Left hindlimb (tissue), 1 donor: ENCODE data around the gene TMEM225B.
"Not testable (repeated sequence)": the region's sequence is repeated elsewhere in the genome, so short reads cannot be mapped to it uniquely, and the experiment has no call there.

Experiments
- DNase-seq: peaks from one replicate; pipeline ENCODE4 v3.0.0-alpha.2; 2018

Gene TMEM225B

DNA sequence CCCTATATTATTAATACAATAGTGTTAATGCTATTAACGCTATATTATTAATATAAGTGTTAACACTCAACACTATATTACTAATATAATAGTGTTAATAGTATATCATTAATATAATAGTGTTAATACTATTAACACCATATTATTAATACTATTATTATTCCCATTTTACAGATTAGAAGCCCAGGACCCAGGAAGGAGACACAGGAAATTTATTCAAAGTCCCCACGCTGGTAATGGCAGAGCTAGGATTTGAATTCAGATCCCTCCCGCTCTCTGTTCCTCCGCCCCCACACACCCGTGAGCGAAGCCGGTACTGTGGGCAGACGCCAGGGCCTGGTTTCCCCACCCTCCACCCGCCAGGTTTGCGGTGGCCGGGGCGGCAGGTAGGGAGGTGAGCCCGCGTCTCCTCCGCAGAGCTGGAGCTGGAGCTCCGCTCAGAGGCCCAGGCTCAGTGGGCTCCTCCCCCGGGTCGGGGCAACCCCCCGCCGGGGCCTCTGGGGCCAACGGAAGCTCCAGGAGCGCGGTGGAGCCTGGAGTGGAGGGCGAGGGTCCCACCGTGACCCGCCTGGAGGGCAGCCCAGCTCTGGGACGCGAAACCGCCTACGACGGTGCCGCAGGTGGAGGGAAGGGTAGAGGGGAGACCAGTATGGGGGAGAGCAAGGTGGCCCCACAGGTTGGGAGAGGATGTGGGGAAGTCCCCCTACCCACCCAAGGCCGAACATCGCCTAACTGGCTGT lies at the start of gene TMEM225B:
TSS of gene TMEM225B (plus strand) at position 506 of the 740 bp plus-strand sequence. CDS start 6,122 bp downstream, outside the sequence.
- DNase-seq: no peak

- DNase-seq: not testable (repeated sequence)
Measured at GRCh38 chr7:99549545-99549944, 48.5 kb upstream of the TMEM225B start.

GRCh38 chr7:99551334-99551733 lies 46.7 kb upstream of the TMEM225B start:
- no peak for DNase-seq

DNA sequence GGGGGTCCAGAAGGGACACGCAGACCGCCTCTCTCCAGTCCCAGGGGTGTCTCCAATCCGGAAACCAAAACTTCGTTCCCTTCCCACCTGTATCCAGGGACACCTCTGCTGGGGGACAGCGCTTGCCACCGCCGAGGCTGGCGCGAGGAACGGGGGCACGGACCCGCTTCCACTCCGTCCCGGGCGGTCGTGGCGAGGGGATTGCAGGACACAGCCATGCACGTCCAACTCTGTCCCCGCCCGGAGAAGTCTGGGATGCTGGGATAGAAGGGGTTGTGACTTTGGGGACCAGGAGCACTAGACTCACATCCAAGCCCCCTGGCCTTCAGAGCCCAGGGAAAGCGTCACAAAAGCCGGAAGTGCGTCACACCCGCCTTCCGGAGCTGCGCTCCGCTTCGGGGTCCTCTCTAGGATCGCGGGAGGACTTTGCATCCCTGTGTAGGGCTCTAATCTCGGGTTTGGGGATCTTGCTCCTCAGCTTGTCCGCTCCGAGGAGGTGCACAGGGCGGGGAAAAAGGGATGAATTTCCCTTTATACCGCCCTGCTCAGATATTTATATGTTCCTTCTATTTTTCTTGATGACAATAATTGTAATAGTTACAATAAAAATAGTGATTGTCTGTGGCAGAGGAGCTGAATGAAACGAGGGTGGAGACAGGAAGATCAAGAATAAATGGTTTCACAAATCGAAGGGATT lies 46.2 kb upstream of the TMEM225B start, which contains the start of gene FAM200A:
TSS of gene FAM200A (minus strand) at position 348 of the 697 bp plus-strand sequence. CDS start 3,707 bp downstream, outside the sequence.
- DNase-seq: peak; percentile 93

DNA sequence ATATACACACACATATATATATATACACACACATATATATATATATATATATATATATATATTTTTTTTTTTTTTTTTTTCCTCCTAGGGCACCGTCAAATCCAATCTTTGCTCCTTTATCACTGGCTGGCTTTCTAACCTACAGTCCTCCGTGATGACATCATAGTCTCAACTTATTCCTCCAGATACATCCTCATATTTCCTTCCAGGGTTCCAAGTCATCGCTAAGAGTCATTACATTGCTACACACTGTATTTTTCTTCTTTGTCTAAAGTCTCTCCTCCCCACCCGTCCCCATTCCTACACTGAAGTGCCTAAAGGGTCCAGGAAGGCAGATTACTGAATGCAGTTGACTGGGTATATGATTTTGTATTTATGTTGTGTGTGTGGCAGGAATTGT lies 45.0 kb upstream of the TMEM225B start:
- no peak for DNase-seq

- no peak for DNase-seq
Measured at GRCh38 chr7:99554939-99555338, 43.1 kb upstream of the TMEM225B start.

- no peak for DNase-seq
Measured at GRCh38 chr7:99557196-99557607, 40.9 kb upstream of the TMEM225B start.

GRCh38 chr7:99557940-99558305 lies 40.1 kb upstream of the TMEM225B start:
- DNase-seq: no peak

DNA sequence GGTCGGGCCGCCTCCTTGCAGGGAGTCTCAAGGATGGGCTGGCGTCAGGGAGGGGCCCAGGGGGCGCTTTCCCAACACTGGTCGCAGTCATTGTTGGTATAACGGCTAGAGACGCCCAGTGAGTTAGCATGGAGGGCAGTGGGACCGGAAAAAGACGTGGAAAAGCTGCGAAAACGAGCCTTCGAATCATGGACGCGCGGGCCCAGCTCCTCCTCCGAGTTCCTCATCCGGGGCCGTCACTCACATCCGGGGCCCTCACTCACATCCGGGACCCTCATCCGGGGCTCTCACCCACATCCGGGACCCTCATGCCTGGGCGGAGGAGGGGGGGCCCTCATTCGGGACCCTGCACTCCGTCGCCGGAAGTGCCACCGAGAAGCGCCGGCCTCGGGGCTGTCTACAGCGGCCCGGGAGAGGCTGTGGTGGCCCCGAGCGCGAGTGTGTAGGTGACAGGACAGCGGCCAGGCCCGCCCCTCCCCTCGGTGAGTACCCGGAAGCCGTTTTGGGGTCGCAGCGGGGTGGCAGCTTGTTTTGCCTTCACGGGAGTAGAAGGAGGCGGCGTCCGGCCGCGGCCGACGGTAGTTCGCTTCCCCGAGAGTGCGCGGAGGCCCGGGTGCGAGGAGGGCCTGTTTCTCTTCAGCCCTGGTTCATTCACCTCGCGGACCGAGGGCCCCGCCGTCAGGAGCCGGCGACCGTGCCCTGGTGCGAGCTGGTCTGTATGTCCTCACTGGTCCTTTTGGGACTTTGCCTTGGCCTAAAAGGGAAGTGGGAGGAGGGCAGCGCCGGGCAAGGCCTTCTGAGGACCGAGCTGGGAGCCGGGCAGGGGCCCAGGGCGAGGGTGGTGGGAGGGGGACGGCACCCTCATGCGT lies 39.5 kb upstream of the TMEM225B start, which contains the start of gene ZNF655:
TSS of gene ZNF655 (plus strand) at position 337 of the 869 bp plus-strand sequence. CDS start 1,918 bp downstream, outside the sequence.
- DNase-seq: peak; percentile 95

DNA sequence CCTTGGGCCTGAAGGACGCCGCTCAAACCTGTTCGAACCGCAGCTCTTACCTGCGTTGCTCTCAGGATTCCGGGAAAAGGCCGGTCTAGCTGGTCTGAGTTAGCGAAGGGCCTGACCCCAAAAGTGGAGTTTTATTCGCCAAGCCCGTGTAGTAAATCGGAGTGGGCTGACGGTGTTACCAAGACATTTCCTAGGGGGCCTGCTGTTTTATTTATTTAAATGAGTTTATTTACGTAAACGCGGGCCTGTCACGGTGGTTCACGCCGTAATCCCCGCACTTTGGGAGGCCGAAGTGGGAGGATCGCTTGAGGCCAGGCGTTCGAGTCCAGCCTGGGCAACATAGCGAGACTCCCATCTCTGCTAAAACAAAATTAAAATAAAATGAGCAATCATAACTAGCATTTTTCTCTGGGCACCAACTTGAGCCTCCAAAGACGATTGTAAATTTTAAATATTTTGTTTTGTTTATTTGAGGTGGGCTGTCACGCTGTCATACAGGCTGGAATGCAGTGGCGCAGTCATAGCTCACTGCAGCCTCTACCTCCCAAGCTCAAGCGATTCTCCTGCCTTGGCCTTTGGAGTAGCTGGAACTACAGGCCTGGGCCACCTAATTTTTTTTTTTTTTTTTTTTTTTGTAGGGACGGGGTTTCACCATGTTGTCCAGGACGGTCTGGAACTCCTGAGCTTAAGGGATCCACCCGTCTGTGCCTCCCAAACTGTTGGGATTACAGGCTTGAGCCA lies 38.7 kb upstream of the TMEM225B start:
- DNase-seq: no peak

DNA sequence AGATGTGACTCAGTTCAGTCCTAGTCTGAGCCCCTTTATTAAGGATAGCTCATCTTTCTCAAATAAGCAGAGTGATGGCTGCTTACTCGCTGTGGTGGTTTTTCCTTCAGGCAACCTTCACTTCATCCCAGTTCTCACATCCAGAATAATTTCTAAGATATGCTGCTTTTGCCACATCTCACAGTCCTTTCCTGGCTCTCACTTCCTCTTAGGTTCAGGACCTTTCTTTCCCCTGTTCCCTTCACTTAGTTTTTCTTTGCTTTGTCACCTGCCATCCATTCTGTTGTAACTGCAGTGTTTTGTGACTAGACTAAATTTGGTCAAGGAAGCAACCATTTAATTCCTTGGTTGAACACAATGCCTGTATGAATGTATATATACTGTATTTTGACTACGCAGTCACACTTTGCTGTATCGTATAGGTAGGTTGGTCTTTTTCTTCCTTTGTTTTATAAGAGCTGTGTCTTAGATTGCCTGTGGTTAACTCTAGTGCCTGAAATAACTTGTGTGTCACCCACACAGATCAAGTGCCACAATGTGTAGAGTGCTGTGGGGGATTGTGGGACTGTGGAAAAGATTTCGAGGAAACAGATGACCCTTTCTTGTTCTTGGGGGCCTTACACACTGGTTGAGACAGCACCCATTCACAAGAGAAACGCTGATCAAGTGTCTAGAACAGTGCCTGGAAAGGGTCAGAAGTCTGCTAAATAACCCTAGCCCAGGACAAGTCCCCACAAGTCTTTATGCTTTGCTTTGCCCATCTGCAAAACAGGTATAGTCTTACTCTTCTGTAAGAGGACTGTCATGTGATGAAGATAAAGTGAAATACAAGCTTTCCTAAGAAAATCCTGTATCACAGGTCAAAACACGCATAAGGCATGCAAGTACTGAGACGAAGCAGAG lies 37.0 kb upstream of the TMEM225B start:
- no peak for DNase-seq

DNA sequence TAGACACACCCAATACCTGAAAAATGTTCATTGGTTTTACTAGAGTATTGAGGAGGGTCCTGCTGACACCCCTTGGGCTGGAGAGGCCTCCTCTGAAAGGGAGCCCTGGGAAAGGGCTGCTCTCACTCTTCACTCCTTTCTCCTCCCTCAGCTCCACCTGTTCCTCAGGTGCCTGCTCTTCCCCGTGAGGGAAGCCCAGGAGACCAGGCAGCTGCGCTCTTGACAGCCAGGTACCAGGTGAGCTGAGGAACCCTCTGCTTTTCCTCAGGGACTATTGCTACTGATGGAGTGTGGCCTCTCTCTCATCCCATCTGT lies 36.4 kb upstream of the TMEM225B start:
- no peak for DNase-seq

DNA sequence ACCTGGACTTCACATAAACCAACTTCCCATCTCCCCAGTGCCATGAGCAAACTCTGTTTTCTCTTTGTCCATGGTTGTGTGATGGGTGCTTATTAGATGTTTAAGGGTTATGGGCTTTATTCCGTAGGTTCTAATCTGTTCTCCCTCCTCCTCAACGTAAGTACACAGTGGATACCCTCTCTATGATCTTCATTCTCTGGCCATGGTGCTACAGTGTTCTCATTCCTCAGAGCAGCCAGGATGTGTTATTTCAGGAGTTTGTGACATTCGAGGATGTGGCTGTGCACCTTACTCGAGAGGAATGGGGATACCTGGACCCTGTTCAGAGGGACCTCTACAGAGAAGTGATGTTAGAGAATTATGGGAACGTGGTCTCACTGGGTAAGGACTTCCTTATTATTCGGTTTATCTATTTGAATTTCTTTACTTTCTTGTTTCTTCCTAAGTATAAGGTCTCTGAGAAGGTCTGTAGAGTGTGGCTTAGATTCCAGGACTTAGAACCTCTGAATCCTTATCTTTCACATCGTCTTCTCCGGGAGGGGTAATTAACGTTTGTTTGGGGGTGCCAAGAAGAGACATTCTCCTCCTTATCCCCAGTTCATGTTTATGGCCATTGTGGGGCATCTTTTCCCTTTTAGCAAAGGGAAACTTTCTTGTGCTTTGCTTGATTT lies 35.8 kb upstream of the TMEM225B start:
- no peak for DNase-seq

GRCh38 chr7:99562832-99563231 lies 35.2 kb upstream of the TMEM225B start:
- DNase-seq: no peak

DNA sequence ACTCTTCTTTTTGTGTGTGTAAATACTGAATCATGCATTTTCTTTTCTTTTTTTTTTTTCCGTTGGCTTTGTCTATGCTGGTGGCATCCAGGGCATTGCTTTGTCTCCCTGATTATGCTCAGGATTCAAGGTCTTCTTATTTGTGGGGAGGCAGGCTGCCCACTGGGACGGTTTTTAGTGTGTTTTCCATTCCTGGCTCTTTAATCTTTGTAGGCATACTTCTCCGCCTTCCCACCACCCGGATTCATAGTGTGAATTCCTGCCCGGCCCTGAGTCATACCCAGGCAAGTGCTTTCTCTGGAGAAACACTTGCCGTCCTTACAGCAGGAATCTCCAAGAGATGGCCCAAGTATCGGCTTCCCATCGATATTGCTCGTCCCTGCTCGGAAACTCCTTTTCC lies 34.4 kb upstream of the TMEM225B start:
- no peak for DNase-seq

- DNase-seq: not testable (repeated sequence)
Measured at GRCh38 chr7:99568770-99569169, 29.3 kb upstream of the TMEM225B start.

DNA sequence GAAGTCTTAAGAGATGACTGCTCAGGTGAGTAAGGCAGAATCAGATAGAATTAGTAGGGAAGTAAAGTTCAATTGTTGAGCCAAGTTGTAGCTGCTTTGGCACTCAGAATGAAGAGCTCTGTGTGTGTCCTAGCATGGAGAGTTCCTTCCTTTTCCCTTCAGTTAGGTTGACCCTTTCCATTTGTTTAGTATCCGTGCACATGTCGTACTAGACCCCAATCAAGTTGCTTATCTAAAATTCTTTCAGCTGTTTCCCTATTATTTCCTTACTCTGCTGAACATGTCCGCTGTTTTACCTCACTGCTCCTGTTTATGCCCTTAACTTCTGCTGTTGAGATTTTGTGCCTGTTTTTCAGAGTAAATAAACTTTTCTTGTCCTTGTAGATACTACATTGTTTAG lies 26.3 kb upstream of the TMEM225B start:
- DNase-seq: no peak

DNA sequence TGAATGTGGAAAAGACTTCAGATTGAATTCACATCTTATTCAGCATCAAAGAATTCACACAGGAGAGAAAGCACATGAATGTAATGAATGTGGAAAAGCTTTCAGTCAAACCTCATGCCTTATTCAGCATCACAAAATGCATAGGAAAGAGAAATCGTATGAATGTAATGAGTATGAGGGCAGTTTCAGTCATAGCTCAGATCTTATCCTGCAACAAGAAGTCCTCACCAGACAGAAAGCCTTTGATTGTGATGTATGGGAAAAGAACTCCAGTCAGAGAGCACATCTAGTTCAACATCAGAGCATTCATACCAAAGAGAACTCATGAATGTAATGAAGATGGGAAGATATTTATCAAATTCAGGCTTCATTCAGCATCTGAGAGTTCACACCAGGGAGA lies 24.8 kb upstream of the TMEM225B start:
- DNase-seq: no peak

DNA sequence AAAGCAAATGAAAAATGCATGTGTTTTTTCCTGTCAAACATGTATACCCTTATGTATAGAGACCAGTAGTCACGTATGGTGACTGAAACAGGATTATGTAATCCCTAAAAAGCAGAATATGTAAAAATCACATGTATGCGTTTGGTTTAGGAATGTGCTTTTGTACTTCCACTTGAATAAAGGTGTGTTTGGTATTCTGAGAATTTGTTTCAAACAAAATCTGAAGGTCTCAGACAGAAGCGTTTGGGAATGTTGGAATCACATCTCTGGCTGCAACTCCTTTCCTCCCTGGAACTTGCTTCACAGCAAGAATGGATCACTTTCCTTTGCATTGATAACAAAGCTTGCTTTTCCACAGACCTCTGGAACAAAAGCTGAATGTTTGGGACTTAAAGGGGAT lies 21.8 kb upstream of the TMEM225B start:
- DNase-seq: no peak

- DNase-seq: no peak
Measured at GRCh38 chr7:99579281-99579955, 18.6 kb upstream of the TMEM225B start.
